Bladder microvascular endothelial cell (primary cell): ENCODE results near the gene RUNX3. TPM values are rescaled to one million over a fixed set of nuclear protein-coding genes. Genes with fewer than 3 reads are reported as not detected.

Experiments used
- total RNA-seq: library from RNA; depleted of rRNA; stranded (reverse); fragments of >200 nt; gene quantifications from 2 replicates; pipeline ENCODE4 v1.2.3, GENCODE V29; 2014

The RUNX3 gene
- not detected in 2 replicates for total RNA-seq

GRCh38 chr1:24930260-24931145, at the start of gene RUNX3:
Gene RUNX3, minus strand, starts transcription at chr1:24930276. Its CDS starts 408 bp downstream, at chr1:24929868.

Other genes starting within 250 kb of the RUNX3 start
- 237 and 270 TPM in 2 replicates for gene CLIC4, start 184.8 kb downstream of the RUNX3 start, total RNA-seq